ENCODE measurements around the gene TLE4. TPM values are rescaled to one million over a fixed set of nuclear protein-coding genes. Genes with fewer than 3 reads are reported as not detected.

The TLE4 gene
- total RNA-seq, 2 donors from 2014 or later, result 9.7 to 130 TPM

- H3K27me3 ChIP-seq (replicated peaks; ENCODE audit: insufficient read depth), result no peaks in the 10 kb centered on the region
- no peak overlapping the region for H3K27ac ChIP-seq
- no peak for DNase-seq (ENCODE audit: low spot score)
- no peaks in the 10 kb centered on the region for H3K4me1 ChIP-seq (replicated peaks)
- no peak for TF ChIP-seq CTCF (IDR thresholded peaks at IDR 0.05)
- intact Hi-C loops (cut with DNase I), result no loop called here
- H3K9me3 ChIP-seq, result no peaks in the 10 kb centered on the region
- H3K4me3 ChIP-seq, result no peak overlapping the region
- 77% methylated on average over 2 of the region's 2 CpGs for WGBS
- no peaks in the 10 kb centered on the region for H3K36me3 ChIP-seq
Measured at GRCh38 chr9:79584655-79584982, 12.9 kb downstream of the TLE4 start.

- DNase-seq (ENCODE audit: low spot score), result no peak
- WGBS, result 87% methylated on average over 3 of the region's 3 CpGs
- TF ChIP-seq POLR2AphosphoS5 (IDR thresholded peaks at IDR 0.05) (no peak), POLR2A (IDR thresholded peaks at IDR 0.05) (no peak), CTCF (IDR thresholded peaks at IDR 0.05) (no peak)
Measured at GRCh38 chr9:79588488-79589223, 16.9 kb downstream of the TLE4 start.

GRCh38 chr9:79591458-79591857 is 19.7 kb downstream of the TLE4 start:
- intact Hi-C loops (cut with DNase I), result no loop called here
- H3K9me3 ChIP-seq, result no peaks in the 10 kb centered on the region
- whole genome bisulfite sequencing, result 80% methylated on average over 2 of the region's 2 CpGs
- no peak for TF ChIP-seq CTCF (IDR thresholded peaks at IDR 0.05)
- no peaks in the 10 kb centered on the region for H3K36me3 ChIP-seq
- H3K27me3 ChIP-seq (replicated peaks; ENCODE audit: insufficient read depth), result no peaks in the 10 kb centered on the region
- no peak overlapping the region for H3K4me3 ChIP-seq
- H3K4me1 ChIP-seq (replicated peaks), result no peaks in the 10 kb centered on the region
- H3K27ac ChIP-seq, result no peak overlapping the region
- DNase-seq (ENCODE audit: low spot score), result no peak

More at GRCh38 chr9:79588488-79589223, 16.9 kb downstream of the TLE4 start:
- Histone ChIP-seq H3K9me3 (no peaks in the 10 kb centered on the region), H3K36me3 (no peaks in the 10 kb centered on the region), H3K27me3 (replicated peaks; ENCODE audit: insufficient read depth) (no peaks in the 10 kb centered on the region), H3K27ac (no peak overlapping the region), H3K4me3 (no peak overlapping the region), H3K4me1 (replicated peaks) (no peaks in the 10 kb centered on the region)
- intact Hi-C loops (cut with DNase I), result no loop called here

- 78% methylated on average over 4 of the region's 4 CpGs for WGBS
- TF ChIP-seq POLR2A (IDR thresholded peaks at IDR 0.05), result no peak
- no peak for TF ChIP-seq POLR2AphosphoS5 (IDR thresholded peaks at IDR 0.05)
- no peak for TF ChIP-seq CTCF (IDR thresholded peaks at IDR 0.05)
Measured at GRCh38 chr9:79592726-79593493, 21.1 kb downstream of the TLE4 start.

More at GRCh38 chr9:79592726-79593493, 21.1 kb downstream of the TLE4 start:
- H3K9me3 ChIP-seq, result no peaks in the 10 kb centered on the region
- H3K27ac ChIP-seq, result no peak overlapping the region
- no peaks in the 10 kb centered on the region for H3K4me1 ChIP-seq (replicated peaks)
- no peak for DNase-seq (ENCODE audit: low spot score)
- no peaks in the 10 kb centered on the region for H3K36me3 ChIP-seq
- H3K4me3 ChIP-seq, result no peak overlapping the region
- H3K27me3 ChIP-seq (replicated peaks; ENCODE audit: insufficient read depth), result no peaks in the 10 kb centered on the region
- intact Hi-C loops (cut with DNase I), result no loop called here

All from prostate gland (tissue), 2 donors.